GM04503 (cell line): Measurements from ENCODE around the gene ITIH5.
"Not testable (repeated sequence)": the region's sequence is repeated elsewhere in the genome, so short reads cannot be mapped to it uniquely, and the experiment has no call there.

Source experiments
- DNase-seq: peaks from one replicate; pipeline ENCODE4 v3.0.0-alpha.2; 2012; ENCODE audit warnings: low read depth

ITIH5 gene

GRCh38 chr10:7666253-7667023 is at the start of gene ITIH5:
ITIH5 (minus strand) TSS chr10:7666966; CDS start chr10:7666892, 74 bp downstream.
- DNase-seq = no peak

GRCh38 chr10:7715515-7715914 is 48.7 kb upstream of the ITIH5 start:
- DNase-seq = no peak

GRCh38 chr10:7711075-7711474 is 44.3 kb upstream of the ITIH5 start:
- DNase-seq = not testable (repeated sequence)

- no peak for DNase-seq
These were observed 43.7 kb upstream of the ITIH5 start for GRCh38 chr10:7710446-7710845.

- DNase-seq = no peak
These were observed 42.1 kb upstream of the ITIH5 start for GRCh38 chr10:7708832-7709231.

- no peak for DNase-seq
These were observed 41.3 kb upstream of the ITIH5 start for GRCh38 chr10:7707858-7708622.

- DNase-seq = no peak
These were observed 40.3 kb upstream of the ITIH5 start for GRCh38 chr10:7707102-7707501.

- DNase-seq = no peak
These were observed 39.8 kb upstream of the ITIH5 start for GRCh38 chr10:7706534-7707073.

- DNase-seq = no peak
These were observed 38.6 kb upstream of the ITIH5 start for GRCh38 chr10:7705341-7705740.

GRCh38 chr10:7704071-7705016 is 37.6 kb upstream of the ITIH5 start:
- no peak for DNase-seq

GRCh38 chr10:7703140-7703539 is 36.4 kb upstream of the ITIH5 start, which contains the start of gene ITIH2:
ITIH2 (plus strand) TSS chr10:7703316; CDS start chr10:7703435, 119 bp downstream.
- no peak for DNase-seq

- DNase-seq = no peak
These were observed 35.6 kb upstream of the ITIH5 start for GRCh38 chr10:7702288-7702812.

- no peak for DNase-seq
These were observed 34.5 kb upstream of the ITIH5 start for GRCh38 chr10:7701158-7701742.

- no peak for DNase-seq
These were observed 33.9 kb upstream of the ITIH5 start for GRCh38 chr10:7700577-7701125.

GRCh38 chr10:7697426-7697825 is 30.7 kb upstream of the ITIH5 start:
- DNase-seq = no peak

GRCh38 chr10:7696545-7696944 is 29.8 kb upstream of the ITIH5 start:
- no peak for DNase-seq

- not testable (repeated sequence) for DNase-seq
These were observed 26.4 kb upstream of the ITIH5 start for GRCh38 chr10:7693194-7693593.

- DNase-seq = not testable (repeated sequence)
These were observed 25.6 kb upstream of the ITIH5 start for GRCh38 chr10:7692368-7692767.

- DNase-seq = not testable (repeated sequence)
These were observed 24.3 kb upstream of the ITIH5 start for GRCh38 chr10:7690885-7691597.

- no peak for DNase-seq
These were observed 22.8 kb upstream of the ITIH5 start for GRCh38 chr10:7689591-7689990.
